ENCODE results near the gene PFN1. TPM values are rescaled to one million over a fixed set of nuclear protein-coding genes. Genes with fewer than 3 reads are reported as not detected.

Gene PFN1
- total RNA-seq, 1 donor from 2014 or later, result 509 TPM

GRCh38 chr17:4947411-4948165 lies 742 bp downstream of the PFN1 start:
- no peaks in the 10 kb centered on the region for H3K9me3 Mint-ChIP-seq (ENCODE audit: unreplicated experiment)
- H3K27ac Mint-ChIP-seq (ENCODE audit: unreplicated experiment), result peak overlapping the region; percentile 93
- H3K4me1 Mint-ChIP-seq (ENCODE audit: unreplicated experiment), result peaks cover 47% of the 10 kb centered on the region
- no peak for DNase-seq (ENCODE audit: extremely low spot score, unreplicated experiment)
- no peak for TF ChIP-seq CTCF (IDR thresholded peaks at IDR 0.05)
- no peaks in the 10 kb centered on the region for H3K27me3 Mint-ChIP-seq (ENCODE audit: unreplicated experiment)
- peaks cover 17% of the 10 kb centered on the region for H3K36me3 Mint-ChIP-seq (ENCODE audit: unreplicated experiment)
- H3K4me3 Mint-ChIP-seq (ENCODE audit: unreplicated experiment), result peak overlapping the region; percentile 92

- peak overlapping the region; percentile 73 for H3K27ac Mint-ChIP-seq (ENCODE audit: unreplicated experiment)
- no peaks in the 10 kb centered on the region for H3K27me3 Mint-ChIP-seq (ENCODE audit: unreplicated experiment)
- no peaks in the 10 kb centered on the region for H3K9me3 Mint-ChIP-seq (ENCODE audit: unreplicated experiment)
- no peak for TF ChIP-seq CTCF (IDR thresholded peaks at IDR 0.05)
- no peak for DNase-seq (ENCODE audit: extremely low spot score, unreplicated experiment)
- peak overlapping the region; percentile 92 for H3K4me3 Mint-ChIP-seq (ENCODE audit: unreplicated experiment)
- peaks cover 17% of the 10 kb centered on the region for H3K36me3 Mint-ChIP-seq (ENCODE audit: unreplicated experiment)
- H3K4me1 Mint-ChIP-seq (ENCODE audit: unreplicated experiment), result peaks cover 48% of the 10 kb centered on the region
These were observed 1.3 kb downstream of the PFN1 start for GRCh38 chr17:4947010-4947410.

GRCh38 chr17:4946312-4946976 lies 1.9 kb downstream of the PFN1 start:
- DNase-seq (ENCODE audit: extremely low spot score, unreplicated experiment), result no peak
- peaks cover 54% of the 10 kb centered on the region for H3K4me1 Mint-ChIP-seq (ENCODE audit: unreplicated experiment)

GRCh38 chr17:4945944-4946280 lies 2.4 kb downstream of the PFN1 start:
- Mint-ChIP-seq H3K9me3 (ENCODE audit: unreplicated experiment) (no peaks in the 10 kb centered on the region), H3K4me1 (ENCODE audit: unreplicated experiment) (peaks cover 55% of the 10 kb centered on the region), H3K27me3 (ENCODE audit: unreplicated experiment) (no peaks in the 10 kb centered on the region), H3K4me3 (ENCODE audit: unreplicated experiment) (peak overlapping the region; percentile 92), H3K27ac (ENCODE audit: unreplicated experiment) (peak overlapping the region; percentile 88), H3K36me3 (ENCODE audit: unreplicated experiment) (peaks cover 21% of the 10 kb centered on the region)
- DNase-seq (ENCODE audit: extremely low spot score, unreplicated experiment), result no peak
- TF ChIP-seq CTCF (IDR thresholded peaks at IDR 0.05), result no peak

More at GRCh38 chr17:4946312-4946976, 1.9 kb downstream of the PFN1 start:
- H3K27me3 Mint-ChIP-seq (ENCODE audit: unreplicated experiment), result no peaks in the 10 kb centered on the region
- peaks cover 21% of the 10 kb centered on the region for H3K36me3 Mint-ChIP-seq (ENCODE audit: unreplicated experiment)
- TF ChIP-seq CTCF (IDR thresholded peaks at IDR 0.05), result no peak
- peak overlapping the region; percentile 92 for H3K4me3 Mint-ChIP-seq (ENCODE audit: unreplicated experiment)
- no peaks in the 10 kb centered on the region for H3K9me3 Mint-ChIP-seq (ENCODE audit: unreplicated experiment)
- peak overlapping the region; percentile 73 for H3K27ac Mint-ChIP-seq (ENCODE audit: unreplicated experiment)

- no peak for TF ChIP-seq CTCF (IDR thresholded peaks at IDR 0.05)
- no peaks in the 10 kb centered on the region for H3K9me3 Mint-ChIP-seq (ENCODE audit: unreplicated experiment)
- H3K27ac Mint-ChIP-seq (ENCODE audit: unreplicated experiment), result peak overlapping the region; percentile 88
- H3K27me3 Mint-ChIP-seq (ENCODE audit: unreplicated experiment), result no peaks in the 10 kb centered on the region
- peak overlapping the region; percentile 62 for H3K4me3 Mint-ChIP-seq (ENCODE audit: unreplicated experiment)
- peaks cover 51% of the 10 kb centered on the region for H3K4me1 Mint-ChIP-seq (ENCODE audit: unreplicated experiment)
- no peak for DNase-seq (ENCODE audit: extremely low spot score, unreplicated experiment)
- peaks cover 21% of the 10 kb centered on the region for H3K36me3 Mint-ChIP-seq (ENCODE audit: unreplicated experiment)
These were observed 3.0 kb downstream of the PFN1 start for GRCh38 chr17:4945176-4945943.

Data from osteocyte (in vitro differentiated cells).